Stimulated activated CD4-positive, alpha-beta T cell treated with anti-CD3 and anti-CD28 coated beads, Interleukin-12 subunit alpha, Interleukin-12 subunit beta, amount 100 ng/mL, for 24 hours (primary cell): ENCODE measurements around the gene ZNF804B.

Source experiments
- DNase-seq, 2 experiments: peaks; one replicate each; pipeline ENCODE4 v3.0.0-alpha.2; 2020; ENCODE audit warnings: low read depth in 2 of 2

The ZNF804B gene

GRCh38 chr7:88835147-88835728, 75.7 kb downstream of the ZNF804B start:
- no peak for DNase-seq

GRCh38 chr7:88842201-88842600, 82.7 kb downstream of the ZNF804B start:
- DNase-seq: no peak

- DNase-seq: no peak
These were observed 85.6 kb downstream of the ZNF804B start for GRCh38 chr7:88845091-88845490.

- no peak for DNase-seq
These were observed 91.7 kb downstream of the ZNF804B start for GRCh38 chr7:88851220-88851619.

GRCh38 chr7:88859288-88859687, 99.8 kb downstream of the ZNF804B start:
- DNase-seq: no peak

- DNase-seq: no peak
These were observed 106.9 kb downstream of the ZNF804B start for GRCh38 chr7:88866265-88866863.

- no peak for DNase-seq
These were observed 107.7 kb downstream of the ZNF804B start for GRCh38 chr7:88867158-88867557.

GRCh38 chr7:88868456-88868855, 109.0 kb downstream of the ZNF804B start:
- DNase-seq: no peak

GRCh38 chr7:88881136-88881535, 121.6 kb downstream of the ZNF804B start:
- DNase-seq: no peak

GRCh38 chr7:88885131-88885530, 125.6 kb downstream of the ZNF804B start:
- no peak for DNase-seq

GRCh38 chr7:88888684-88889083, 129.2 kb downstream of the ZNF804B start:
- no peak for DNase-seq

- no peak for DNase-seq
These were observed 151.0 kb downstream of the ZNF804B start for GRCh38 chr7:88910516-88910915.

- DNase-seq: no peak
These were observed 153.4 kb downstream of the ZNF804B start for GRCh38 chr7:88912852-88913251.

GRCh38 chr7:88915615-88916014, 156.1 kb downstream of the ZNF804B start:
- no peak for DNase-seq

GRCh38 chr7:88919478-88920131, 160.1 kb downstream of the ZNF804B start:
- no peak for DNase-seq

GRCh38 chr7:88922944-88923343, 163.4 kb downstream of the ZNF804B start:
- DNase-seq: no peak

GRCh38 chr7:88928276-88928675, 168.8 kb downstream of the ZNF804B start:
- no peak for DNase-seq

GRCh38 chr7:88929719-88930118, 170.2 kb downstream of the ZNF804B start:
- no peak for DNase-seq

GRCh38 chr7:88933285-88933684, 173.8 kb downstream of the ZNF804B start:
- no peak for DNase-seq

GRCh38 chr7:88942815-88943501, 183.5 kb downstream of the ZNF804B start:
- DNase-seq: no peak

GRCh38 chr7:88951826-88952225, 192.3 kb downstream of the ZNF804B start:
- DNase-seq: no peak

- no peak for DNase-seq
These were observed 204.9 kb downstream of the ZNF804B start for GRCh38 chr7:88964418-88964817.

GRCh38 chr7:88965371-88965770, 205.9 kb downstream of the ZNF804B start:
- DNase-seq: no peak
